ENCODE measurements around the gene CYP3A4.
"Not testable (repeated sequence)": the region's sequence is repeated elsewhere in the genome, so short reads cannot be mapped to it uniquely, and the experiment has no call there.

The CYP3A4 gene

GRCh38 chr7:99784007-99784406 is at the start of gene CYP3A4:
CYP3A4 (minus strand) TSS chr7:99784184; CDS start chr7:99784081, 103 bp downstream.
- no peak for DNase-seq (ENCODE audit: low spot score)

DNA sequence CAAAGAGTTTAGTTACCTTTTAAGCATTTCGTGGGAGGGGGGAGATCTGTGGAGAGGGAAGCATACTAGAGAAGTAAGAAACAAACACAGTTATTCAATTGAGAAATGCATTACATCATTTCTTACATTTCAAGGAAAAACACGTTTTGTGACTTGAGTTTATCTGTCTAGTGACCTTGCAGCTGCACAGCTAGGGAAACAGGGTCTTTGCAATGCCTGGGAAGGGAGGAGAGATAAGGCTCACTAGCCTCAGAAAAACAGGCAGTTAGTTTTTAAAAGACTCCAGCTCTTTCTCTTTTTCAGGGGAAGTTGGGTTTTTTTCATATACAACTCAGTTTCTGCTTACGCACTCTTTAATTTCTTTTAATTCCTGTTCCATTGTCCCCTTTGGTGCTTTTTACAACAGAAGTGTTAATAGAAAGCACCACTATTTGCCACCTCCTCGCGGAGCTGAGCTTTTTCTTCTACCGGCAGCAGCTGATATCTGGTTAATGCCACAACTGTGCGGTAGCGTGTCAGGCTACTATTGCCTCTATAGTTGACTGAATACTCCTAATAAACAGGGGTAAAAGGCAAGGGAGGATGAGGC is 49.4 kb upstream of the CYP3A4 start:
- peak; percentile 91 for DNase-seq (ENCODE audit: low spot score)

DNA sequence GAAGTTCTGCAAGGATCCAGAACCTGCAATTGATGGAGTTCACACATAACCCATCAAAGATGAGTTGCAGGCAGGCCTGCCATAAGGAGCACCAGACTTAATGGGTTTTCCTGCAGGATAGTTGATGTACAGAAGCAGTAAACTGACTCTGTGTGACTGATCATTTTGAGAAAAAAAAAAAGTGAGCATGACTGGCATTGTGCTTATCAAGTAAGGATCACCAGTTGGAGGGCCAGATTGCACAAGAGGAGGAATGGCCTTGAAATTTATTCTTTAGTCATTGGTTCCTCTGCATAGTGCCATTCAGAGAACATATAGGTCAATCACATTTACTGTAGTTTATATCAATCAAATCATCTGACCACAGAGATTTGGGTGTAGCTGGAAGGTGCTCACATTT is 47.6 kb upstream of the CYP3A4 start:
- peak; percentile 78 for DNase-seq (ENCODE audit: low spot score)

DNA sequence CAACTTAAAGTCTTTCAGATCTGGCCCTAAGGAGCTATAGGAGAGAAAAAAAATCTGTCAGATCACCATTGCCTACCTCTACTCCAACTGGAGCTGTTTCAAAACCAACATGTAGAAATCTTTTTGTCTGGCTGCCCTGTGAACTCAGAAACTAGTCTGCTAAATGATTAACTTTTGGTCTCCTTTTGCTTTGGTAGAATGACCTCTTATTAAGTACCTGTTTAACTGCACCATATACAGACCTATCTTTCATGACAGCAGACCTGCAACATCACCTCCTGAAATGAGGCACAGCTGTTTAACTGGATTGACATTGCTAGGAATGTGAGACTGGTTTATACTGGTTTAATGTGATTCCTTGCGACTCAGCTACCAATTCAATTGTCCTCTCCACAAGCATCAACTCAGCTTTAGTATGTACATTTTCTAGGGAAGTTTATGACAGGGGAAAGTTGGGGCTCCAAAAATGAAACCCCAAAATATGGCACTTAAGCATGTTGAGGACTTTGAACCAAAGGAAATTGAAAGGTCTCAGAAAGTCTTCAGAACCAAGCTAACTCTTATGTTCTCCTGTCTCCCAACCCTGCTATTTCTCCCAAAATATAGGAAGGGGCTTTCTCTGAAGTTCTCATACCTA is 45.7 kb upstream of the CYP3A4 start:
- DNase-seq (ENCODE audit: low spot score), result no peak

DNA sequence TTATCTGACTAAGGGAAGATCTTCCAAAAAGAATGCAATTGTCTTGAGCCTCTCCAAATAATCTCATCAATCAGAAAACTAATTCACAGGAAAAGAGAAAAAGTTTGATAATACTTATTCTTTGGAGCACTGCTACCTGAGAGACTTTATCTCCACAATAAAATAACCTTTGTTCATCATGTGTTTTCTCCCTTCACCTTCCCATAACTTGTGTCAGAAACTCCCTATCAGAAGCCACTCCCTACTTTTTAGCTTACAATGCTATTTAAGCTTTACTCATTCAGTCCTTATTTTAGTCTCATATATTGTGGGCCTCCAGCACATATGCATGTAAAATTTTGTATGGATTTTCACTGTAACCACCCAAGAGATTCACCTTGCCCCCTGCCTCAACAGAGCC is 44.8 kb upstream of the CYP3A4 start:
- no peak for DNase-seq (ENCODE audit: low spot score)

DNA sequence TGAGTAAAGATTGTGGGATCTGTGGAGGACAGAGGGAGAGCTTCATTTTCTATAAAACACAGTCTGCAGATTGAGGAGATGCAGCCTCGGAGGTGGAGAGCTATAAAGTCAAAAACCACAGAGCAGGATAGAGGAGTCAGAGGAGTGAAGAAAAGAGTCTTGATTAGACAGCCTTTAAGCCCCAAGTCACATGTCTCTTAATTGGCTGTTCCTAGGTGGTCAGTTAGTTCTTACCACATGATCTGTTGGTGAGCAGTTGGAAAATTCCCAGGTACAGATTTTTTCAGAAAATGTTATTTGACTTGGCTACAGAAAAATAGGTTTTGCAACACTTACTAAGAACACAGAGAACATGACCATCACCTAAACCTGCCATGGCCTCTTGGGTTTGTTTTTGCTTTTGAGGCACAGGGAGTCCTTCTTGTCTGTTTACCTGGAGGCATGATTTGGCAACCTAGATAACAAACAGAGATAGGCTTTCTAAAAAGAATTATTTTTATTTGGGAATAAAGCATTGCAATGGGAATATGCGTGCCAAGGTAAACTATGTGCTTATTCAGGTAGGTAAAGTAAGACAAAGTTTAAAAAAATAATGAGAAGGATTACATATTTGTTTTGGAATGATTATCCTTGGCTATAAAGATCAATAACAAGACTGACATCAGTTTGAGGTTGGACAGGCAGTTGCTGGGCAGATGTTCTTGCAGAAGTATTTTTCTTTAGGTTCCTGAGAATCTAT is 43.2 kb upstream of the CYP3A4 start:
- no peak for DNase-seq (ENCODE audit: low spot score)

GRCh38 chr7:99825873-99826272 is 41.9 kb upstream of the CYP3A4 start:
- DNase-seq (ENCODE audit: low spot score), result no peak

- no peak for DNase-seq (ENCODE audit: low spot score)
Measured at GRCh38 chr7:99825452-99825851, 41.5 kb upstream of the CYP3A4 start.

GRCh38 chr7:99824091-99824490 is 40.1 kb upstream of the CYP3A4 start:
- DNase-seq (ENCODE audit: low spot score), result no peak

DNA sequence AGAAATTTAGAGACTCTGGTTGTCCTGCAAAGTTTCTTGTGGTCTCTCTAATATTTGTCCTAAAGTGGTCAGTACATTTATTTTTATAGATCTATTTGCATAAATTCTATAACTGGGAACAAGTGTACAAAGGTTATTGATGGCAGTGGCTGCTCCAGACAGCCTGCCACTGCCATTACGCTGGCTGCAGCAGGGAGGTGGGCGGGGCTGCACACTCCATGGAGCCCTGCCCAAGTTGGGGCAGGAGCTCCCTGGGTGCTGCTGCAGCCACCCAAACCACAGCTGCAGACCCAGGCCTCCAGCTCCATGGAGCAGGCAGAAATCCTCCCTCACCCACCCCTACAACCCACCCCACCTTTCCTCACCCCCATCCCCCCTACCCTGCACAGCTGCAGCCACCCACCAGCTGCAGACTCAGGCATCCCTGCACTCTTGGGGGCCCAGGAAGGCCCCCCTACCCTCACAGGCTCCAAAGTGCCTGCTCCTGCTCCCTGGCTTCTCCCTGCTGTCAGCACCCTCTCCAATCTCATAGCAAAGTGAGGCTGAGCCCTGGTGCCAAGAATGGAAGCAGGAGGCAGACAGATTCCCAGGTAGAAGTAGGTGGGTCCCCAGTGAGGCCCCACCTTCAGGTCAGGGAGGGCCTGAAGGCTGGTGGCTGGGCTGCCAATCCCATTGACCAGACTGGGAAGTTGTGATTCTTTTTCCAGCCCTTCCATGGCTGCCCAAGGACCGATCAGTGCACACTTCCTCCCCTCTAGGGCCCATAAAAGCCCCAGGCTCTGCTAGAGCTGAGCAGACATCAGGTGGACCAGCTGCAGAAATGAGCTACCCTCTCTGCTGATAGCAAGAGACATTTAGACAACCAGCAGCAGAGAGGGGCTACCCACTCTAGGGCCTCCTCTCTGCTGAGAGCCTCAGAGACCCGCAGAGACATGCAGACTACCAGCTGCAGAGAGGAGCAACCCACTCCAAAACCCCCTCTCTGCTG is 39.0 kb upstream of the CYP3A4 start:
- DNase-seq (ENCODE audit: low spot score), result peak; percentile 72

DNA sequence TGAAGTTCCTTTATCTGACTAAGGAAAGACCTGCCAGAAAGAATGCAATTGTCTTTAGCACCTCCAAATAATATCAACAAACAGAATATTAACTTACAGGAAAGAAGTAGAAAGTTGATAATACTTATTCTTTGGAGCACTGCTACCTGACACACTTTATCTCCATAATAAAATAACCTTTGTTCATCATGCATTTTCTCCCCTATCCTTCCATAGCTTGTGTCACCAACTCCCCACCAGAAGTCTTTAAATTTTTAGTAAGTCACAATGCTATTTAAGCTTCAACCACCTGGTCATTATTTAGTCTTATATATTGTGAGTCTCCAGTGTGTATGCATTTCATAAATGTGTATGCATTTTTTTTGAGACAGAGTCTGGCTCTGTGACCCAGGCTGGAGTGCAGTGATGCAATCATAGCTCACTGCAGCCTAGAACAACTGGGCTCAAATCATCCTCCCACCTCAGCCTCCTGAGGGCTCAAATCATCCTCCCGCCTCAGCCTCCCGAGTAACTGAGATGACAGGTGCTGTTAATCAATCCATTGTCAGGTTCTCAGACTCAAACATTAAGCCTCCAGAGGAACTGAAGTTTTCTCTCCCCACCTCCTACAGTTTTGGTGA is 36.5 kb upstream of the CYP3A4 start:
- DNase-seq (ENCODE audit: low spot score), result no peak

DNA sequence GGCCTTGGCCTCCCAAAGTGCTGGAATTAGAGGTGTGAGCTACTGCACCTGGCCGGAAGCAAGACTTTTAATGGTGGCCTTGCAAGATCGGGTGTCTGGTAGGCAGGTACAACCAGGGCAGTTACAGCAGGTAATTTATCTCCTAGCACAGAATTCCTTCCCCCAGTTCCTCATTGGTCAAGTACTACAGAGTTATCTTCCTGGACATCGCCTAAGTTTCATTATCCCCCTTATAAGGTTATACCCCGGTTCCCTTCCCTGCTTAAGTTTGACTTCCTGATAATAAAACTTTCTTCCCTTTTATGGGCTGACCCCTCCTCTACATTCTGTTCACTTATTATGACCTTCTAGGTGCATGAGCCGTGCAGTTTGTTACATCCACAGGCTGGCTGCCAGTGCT is 24.8 kb upstream of the CYP3A4 start:
- no peak for DNase-seq (ENCODE audit: low spot score)

GRCh38 chr7:99806839-99807478 is 23.0 kb upstream of the CYP3A4 start:
- DNase-seq (ENCODE audit: low spot score), result no peak

DNA sequence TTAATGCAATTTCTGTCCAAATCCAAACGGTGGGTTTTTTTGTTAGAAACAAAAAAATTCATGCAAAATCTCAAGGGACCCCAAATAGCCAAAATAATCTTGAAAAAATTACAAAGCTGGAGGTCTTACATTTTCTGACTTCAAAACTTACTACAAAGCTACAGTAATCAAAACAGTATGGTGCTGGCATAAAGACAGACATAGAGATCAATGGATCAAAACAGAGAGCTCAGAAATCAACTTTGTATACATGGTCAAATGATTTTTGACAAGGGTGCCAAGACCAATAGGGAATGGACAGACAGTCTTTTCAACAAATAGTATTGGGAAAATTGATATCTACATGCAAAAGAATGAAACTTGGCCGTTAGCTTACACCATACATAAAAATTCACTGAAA is 21.7 kb upstream of the CYP3A4 start:
- no peak for DNase-seq (ENCODE audit: low spot score)

DNA sequence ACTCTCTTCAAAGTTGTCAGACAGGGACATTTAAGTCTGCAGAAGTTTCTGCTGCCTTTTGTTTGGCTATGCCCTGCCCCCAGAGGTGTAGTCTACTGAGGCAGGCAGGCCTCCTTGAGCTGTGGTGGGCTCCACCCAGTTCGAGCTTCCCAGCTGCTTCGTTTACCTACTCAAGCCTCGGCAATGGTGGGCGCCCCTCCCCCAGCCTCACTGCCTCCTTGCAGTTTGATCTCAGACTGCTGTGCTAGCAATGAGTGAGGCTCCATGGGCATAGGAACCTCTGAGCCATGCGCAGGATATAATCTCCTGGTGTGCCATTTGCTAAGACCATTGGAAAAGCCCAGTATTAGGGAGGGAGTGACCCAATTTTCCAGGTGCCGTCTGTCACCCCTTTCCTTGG is 19.1 kb upstream of the CYP3A4 start:
- not testable (repeated sequence) for DNase-seq (ENCODE audit: low spot score)

DNA sequence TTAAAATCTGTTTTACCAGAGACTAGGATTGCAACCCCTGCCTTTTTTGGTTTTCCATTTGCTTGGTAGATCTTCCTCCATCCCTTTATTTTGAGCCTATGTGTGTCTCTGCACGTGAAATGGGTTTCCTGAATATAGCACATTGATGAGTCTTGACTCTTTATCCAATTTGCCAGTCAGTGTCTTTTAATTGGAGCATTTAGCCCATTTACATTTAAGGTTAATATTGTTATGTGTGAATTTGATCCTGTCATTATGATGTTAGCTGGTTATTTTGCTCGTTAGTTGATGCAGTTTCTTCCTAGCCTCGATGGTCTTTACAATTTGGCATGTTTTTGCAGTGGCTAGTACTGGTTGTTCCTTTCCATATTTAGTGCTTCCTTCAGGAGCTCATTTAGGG is 17.4 kb upstream of the CYP3A4 start:
- not testable (repeated sequence) for DNase-seq (ENCODE audit: low spot score)

DNA sequence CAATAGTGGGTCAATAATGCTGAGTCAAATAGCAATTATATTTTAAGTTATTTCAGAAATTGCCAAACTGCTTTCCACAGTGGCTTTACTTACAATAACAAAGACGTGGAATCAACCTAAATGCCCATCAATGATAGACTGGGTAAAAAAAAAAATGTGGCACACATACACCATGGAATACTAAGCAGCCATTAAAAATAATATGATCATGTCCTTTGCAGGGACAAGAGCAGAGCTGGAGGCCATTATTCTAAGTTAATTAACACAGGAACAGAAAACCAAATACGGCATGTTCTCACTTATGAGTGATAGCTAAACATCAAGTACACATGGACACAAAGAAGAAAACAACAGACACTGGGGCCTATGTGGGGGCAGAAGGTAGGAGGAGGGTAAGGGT is 15.0 kb upstream of the CYP3A4 start:
- no peak for DNase-seq (ENCODE audit: low spot score)

DNA sequence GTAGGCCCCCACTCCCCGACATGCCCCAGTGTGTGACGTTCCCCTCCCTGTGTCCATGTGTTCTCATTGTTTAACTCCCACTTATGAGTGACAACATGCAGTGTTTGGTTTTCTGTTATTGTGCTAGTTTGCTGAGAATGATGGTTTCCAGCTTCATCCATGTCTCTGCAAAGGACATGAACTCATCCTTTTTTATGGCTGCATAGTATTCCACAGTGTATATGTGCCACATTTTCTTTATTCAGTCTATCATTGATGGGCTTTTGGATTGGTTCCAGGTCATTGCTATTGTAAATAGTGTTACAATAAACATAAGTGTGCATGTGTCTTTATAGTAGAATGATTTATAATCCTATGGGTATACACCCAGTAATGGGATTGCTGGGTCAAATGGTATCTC is 11.9 kb upstream of the CYP3A4 start:
- not testable (repeated sequence) for DNase-seq (ENCODE audit: low spot score)

DNA sequence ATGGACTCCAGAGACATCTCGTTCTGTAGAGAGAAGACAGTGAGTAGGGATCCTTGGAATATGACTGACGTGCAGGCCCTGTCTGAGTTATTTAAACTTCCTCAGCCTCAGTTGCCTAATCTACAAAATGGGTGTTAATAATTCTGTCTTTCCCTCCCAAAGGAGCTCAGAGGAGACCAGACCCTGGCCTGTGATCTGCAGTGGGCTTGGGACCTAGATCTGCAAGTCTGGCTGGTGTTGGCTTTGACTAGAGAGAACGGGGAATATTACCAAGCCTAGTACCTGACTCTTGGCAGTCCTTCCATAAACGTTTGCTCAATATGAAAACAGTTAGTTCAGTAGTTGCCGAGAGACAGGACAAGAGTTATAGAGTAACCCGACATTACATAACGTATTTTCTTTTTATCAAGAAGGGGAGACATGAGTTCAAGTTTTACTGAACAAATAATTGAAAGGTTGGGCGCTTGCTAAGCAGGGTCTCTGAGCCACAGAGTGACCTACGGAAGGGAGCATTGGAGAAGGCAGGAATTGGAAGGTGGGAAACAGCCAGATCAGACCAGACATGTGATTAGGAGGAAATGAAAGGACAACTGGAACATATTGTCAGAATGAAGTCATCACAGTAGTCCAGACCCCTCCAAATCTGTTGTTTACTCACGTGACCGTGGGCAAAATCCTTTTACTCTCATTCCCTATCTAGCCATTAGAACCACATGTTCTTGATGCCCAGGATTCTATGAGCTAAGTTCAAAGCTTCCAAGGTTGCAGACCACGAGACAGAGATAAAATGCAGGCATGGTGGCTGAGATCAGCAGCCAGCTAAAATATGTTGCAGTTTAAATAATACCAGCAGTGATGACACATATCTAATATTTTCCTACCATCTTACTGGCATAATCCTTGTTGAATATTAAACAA is 10.9 kb upstream of the CYP3A4 start:
- DNase-seq (ENCODE audit: low spot score), result no peak

DNA sequence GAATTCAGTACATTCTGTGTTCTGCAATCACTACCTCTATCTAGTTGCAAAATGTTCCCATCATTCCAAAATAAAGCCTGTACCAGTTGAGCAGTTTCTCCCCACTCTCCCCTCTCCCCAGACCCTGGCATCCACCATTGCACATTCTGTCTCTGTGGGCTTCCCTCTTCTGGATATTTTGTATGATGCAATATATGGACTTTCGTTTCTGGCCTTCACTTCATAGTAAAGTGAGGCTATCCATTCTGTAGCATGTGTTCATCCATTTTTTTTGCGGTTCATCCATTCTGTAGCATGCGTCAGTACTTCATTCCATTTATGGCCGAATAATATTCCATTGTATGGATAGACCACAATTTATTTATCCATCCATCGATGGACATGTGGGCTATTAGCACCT is 9.5 kb upstream of the CYP3A4 start:
- no peak for DNase-seq (ENCODE audit: low spot score)
